Measurements from ENCODE around the gene ZNF831.

The ZNF831 gene

GRCh38 chr20:59163631-59164530, at the start of gene ZNF831:
ZNF831 (plus strand) TSS chr20:59163821; CDS start chr20:59191020, 27,199 bp downstream.
- no peak for DNase-seq (ENCODE audit: low read depth, low spot score)

- no peak for DNase-seq (ENCODE audit: low read depth, low spot score)
Observed at GRCh38 chr20:59117526-59117925, 46.1 kb upstream of the ZNF831 start.

- no peak for DNase-seq (ENCODE audit: low read depth, low spot score)
Observed at GRCh38 chr20:59118855-59119254, 44.8 kb upstream of the ZNF831 start.

DNA sequence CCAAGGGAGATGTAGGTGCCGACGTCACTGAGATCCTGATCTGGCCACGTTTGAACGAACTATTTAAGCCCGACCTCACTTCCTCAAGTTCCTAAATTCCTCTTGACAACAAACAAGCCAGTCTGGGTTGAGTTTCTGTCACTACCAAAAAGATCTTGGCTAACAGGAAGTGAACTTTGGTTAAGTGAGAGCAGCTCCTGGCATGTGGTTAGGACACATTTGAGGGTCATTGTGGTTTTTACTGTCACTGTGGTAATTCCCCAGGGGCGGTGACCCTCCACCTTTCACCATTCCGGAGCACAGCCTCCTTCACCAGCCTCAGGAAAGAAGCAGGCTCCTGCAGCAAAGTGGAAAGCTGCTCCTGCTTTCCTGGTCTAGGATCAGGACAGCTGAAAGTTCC, 43.1 kb upstream of the ZNF831 start:
- DNase-seq (ENCODE audit: low read depth, low spot score), result no peak

DNA sequence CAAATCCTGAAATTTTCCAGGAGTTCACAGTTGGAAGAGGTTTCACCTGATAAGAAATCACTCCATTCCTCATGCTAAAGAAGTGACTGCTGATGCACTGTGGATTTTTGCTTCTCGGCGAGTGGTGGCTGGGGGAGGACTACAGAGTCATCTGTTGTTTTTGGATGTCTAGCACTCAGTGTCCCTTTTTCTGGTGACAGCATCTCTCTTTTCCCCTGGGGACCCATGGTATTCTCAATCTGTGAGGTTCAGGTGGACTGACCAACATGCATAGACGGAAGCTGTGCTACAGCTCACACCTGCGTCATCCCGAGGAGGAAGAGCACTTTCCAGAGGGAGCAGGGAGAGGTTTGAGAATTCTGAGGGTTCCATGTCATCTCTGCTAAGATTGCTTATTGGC, 42.7 kb upstream of the ZNF831 start:
- DNase-seq (ENCODE audit: low read depth, low spot score), result no peak

GRCh38 chr20:59121714-59122565, 41.7 kb upstream of the ZNF831 start:
- no peak for DNase-seq (ENCODE audit: low read depth, low spot score)

DNA sequence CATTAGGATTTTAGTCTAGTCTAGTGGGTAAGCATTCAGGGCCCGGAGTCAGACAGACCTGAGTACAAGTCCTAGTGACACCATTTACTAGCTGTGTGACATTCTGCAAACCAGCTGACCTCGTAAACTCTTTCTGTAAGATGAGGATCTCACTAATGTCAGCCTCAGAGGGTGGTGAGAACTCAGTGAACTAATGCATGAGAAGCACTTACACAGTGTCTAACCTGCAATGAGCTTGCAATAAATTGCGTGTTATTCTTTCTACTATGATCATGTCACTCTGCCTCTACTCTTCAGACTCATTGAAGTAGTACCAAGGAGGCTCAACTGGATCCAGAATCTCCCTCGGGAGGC, 41.1 kb upstream of the ZNF831 start:
- DNase-seq (ENCODE audit: low read depth, low spot score), result no peak

GRCh38 chr20:59123011-59123677, 40.5 kb upstream of the ZNF831 start:
- no peak for DNase-seq (ENCODE audit: low read depth, low spot score)

DNA sequence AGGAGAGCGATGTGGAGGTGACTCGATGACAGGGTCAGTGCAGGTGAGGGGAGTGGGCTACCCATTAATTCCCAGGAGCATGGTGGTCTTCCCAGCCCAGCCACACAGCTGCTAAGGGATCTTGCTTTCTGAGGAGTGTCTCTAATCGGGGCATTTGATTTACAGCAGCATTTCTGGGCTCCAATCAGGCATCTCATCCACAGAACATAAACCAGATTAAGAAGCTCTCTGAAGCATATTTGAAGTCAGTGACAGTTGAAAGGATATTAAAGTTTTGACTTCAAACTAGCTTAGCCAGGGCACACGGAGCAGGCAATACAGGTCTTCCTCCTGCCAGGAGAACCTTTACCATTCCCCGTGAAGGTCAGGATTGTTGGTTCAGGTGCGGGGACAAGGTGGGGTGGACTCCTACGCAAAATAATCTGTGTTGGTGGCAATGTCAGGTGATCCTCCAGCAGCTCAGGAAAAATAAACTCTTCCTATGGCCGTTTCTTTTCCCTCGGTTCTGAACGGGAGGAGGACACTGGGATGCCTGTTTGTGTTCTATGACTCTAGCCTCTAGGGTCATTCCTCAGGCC, 39.9 kb upstream of the ZNF831 start:
- DNase-seq (ENCODE audit: low read depth, low spot score), result no peak

DNA sequence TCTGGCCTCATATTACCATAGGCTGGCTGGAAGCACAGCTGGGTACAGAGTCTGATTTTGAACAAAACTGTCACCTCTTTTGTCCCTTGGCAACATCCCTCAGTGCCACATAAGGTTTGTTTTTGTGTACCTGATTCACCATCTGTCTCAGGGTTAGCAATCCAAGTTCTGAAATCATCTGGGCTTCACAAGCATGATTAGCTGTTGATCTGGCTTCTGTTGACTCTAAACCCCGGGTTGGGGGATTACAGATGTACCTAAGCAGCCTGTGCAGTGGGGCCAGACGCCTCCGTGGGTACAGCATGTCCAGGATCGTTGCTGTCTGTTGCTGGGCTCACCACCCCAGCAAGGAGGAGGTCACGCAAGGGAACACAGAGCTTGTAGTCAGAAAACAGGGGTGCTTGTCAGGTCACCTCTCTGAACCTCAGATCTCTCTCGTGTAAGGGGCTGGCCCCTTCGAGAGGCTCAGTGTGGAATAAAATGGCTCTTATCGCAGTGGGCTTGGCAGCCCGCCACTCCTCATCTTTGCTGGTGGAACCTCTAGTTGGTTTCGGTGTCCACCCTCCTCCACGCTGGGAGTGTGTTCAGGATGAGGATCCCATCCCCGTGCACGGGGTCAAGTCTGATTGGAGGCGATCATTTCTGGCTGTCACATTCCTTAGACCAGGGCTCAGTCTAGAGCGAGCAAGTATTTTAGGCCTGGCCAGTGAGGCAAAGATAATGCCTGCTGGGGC, 39.2 kb upstream of the ZNF831 start:
- DNase-seq (ENCODE audit: low read depth, low spot score), result no peak

DNA sequence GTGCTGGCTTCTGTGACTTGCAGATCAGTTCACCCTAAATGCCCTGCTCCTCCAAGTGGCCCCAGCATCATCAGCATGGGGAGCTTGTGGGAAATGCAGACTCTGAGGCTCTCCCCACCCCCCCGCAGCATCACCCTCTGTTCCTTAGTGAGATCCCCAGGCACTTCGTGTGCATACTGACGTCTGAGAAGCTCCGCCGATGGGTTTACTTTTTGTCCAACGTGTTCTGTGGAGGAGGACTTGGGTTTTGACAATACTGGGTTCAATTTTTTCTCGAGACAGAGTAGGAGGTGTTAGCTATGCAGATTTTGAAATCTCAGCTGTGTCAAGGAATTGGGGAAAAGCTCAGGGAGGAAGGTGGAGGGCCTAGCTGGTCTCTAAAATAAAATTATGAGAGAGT, 38.3 kb upstream of the ZNF831 start:
- no peak for DNase-seq (ENCODE audit: low read depth, low spot score)

GRCh38 chr20:59125836-59126235, 37.8 kb upstream of the ZNF831 start:
- DNase-seq (ENCODE audit: low read depth, low spot score), result no peak

DNA sequence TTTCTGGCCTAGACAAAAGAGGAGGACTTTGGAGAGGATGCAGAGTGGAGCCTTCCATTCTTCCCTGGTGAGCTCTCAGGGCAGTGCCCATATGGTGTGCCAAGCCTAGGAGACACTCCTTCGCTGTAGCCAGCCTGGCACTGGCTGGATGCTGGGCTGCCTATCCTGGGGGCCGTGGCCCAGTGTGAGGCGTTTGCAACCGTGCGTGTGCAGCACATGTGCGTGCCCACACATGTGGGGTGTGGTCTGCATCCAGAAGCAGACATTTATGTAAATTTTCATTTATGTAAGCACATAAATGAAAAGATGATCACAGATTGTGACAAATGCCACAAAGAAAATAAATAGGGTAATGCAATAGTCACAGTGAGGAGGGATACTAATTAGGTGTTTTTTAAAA, 35.8 kb upstream of the ZNF831 start:
- no peak for DNase-seq (ENCODE audit: low read depth, low spot score)

DNA sequence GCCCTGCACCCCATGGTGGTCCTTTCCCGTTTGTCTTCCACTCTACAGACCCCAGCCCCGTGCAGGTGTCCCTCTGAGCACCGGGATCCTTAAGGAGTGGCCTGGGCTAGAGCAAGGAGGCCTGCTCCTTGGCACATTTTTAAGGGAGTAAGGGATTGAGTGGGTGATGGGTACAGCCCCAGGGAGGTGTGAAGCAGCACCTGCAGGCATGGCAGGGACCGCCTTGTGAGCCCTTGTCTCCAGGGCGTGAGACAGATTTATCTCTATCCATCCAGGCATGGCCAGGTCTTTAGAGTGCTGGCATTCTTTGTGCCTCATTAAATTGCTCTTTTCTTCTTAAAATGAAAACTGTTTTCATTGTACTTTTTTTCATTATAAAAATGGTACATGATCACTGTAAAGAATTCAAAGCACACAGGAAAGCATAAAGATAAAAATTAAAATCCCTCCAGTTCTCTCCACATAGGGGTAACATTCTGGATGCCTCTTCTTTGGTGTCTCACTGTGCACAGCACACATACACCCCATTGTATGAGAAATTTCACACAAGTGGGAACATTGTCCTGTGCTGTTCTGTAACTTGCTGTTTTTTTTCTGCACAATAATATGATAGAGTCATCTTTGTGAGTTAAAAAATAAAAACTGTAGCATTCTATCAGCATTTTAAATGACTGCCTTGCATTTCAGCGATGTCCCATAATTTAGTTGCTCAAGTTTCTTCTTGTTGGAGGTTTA, 31.9 kb upstream of the ZNF831 start:
- no peak for DNase-seq (ENCODE audit: low read depth, low spot score)

DNA sequence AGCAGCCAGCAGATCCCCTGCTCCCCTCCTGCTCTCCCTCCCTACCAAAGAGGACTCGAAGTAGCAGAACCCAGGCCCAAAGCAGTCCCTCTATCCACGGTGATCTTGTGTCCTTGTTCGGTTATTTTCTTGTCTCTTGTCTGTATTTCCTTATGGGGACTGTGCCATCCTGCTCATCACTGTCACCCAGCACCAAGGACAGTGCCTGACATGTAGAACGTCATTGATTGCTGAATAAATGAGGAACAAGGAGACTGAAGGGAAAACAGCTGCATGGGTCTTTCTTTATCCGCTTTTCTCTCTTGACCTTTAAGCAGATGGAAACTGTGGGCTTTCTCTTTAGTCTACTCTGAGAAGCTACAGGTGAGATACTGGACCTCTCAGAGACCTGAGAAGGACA, 29.4 kb upstream of the ZNF831 start:
- DNase-seq (ENCODE audit: low read depth, low spot score), result no peak

DNA sequence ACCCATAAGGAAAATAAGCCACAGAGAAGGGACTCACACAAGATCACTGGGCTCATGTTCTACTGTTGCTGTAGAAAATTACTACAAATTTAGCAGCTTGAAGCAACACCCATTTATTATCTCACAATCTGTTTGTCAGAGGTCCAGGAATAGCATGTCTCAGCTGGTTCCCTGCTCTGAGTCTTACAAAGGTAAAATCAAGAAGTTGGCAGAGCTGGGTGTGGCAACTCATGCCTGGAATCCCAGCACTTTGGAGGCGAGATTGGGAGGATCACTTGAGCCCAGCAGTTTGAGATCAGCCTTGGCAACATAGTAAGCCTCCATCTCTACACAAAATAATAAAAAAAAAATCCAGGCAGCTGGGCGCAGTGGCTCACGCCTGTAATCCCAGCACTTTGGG, 28.5 kb upstream of the ZNF831 start:
- no peak for DNase-seq (ENCODE audit: low read depth, low spot score)

DNA sequence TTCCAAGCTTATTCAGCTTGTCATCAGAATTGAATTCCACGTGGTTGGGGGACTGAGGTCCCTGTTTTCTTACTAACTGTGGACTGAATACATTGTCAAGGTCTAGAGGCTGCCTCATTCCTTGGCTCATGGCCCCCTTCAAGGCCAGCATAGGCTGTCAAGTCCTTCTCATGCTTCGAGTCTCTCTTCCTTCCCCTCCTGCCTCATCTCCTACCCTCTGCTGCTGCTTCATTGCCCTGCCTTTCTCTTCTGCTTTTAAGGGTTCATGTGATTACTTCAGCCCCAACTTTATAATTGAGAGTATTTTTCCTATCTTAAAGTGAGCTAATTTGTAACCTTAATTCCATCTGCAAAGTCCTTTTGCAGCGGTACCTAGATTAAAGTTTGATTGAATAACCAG, 27.6 kb upstream of the ZNF831 start:
- DNase-seq (ENCODE audit: low read depth, low spot score), result no peak

DNA sequence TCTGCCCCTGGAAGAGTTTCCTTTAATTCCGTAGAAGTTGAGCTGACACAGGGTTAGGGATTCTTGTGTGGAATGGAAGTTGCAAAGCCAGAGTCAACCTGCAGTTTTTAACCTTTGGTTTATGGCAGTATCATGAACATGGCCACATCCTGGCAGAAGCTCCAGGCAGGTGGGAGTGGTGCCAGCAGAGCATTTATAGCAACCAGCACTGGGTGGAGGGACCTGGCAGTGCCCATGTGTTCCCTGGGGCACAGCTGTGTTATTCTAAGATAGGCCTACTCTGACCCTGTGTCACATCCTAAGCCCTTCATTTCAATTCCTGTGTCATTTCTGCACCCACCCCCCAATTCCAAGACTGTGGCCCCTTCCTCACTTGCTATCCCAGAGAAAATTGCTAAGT, 26.1 kb upstream of the ZNF831 start:
- no peak for DNase-seq (ENCODE audit: low read depth, low spot score)

DNA sequence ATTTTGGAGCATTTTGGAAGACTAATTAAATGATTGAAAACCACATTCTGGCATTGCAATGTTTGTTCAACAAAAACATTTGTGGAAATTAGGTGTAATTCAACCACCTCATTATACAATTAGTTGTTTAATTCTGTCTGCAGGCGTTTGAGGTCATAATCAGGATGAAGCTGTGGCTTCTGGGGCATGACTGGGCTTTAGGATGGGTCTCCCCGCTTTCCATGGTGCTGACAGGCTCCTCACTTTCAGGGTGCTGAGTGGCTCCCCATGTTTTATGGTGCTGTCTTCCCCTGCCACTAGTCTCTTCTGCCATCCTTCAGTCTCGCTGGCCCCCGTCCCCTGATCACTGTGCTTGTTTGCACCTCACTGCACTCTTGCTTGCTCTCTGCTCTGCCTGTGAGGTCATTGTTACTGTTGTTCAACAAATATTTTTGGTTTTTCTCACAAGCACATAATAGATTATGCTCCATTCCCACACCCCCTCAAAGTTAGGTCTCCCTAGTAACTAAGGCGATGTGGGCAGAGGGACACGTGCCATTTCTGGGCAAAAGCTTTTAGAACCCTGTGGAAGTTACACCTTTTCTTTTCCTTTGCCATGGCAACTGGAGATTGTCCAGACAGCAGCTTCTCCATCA, 25.4 kb upstream of the ZNF831 start:
- no peak for DNase-seq (ENCODE audit: low read depth, low spot score)

DNA sequence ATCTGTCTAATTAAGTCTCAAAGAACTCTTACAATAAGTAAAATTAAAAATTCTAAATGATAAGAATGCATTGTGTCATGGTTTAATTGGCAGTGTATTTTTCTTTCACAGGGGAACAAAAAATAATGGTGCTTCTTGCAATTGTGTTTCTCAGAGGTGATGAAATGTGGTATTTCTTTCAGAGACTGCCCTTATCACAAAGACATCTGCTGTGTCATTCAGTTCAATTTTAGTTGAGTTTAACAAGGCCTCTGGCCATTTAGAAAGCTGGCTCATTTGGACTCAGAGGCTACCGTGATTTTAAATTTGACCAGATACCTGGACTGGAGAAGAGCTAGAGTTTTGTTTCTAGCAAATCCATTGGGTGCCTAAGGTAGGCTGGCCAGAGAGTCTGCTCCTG, 23.6 kb upstream of the ZNF831 start:
- DNase-seq (ENCODE audit: low read depth, low spot score), result no peak
